ENCODE measurements around the gene EMILIN3.

The EMILIN3 gene

GRCh38 chr20:41398408-41398807, 31.8 kb upstream of the EMILIN3 start:
- TF ChIP-seq RARB (CRISPR knock-in tag; IDR thresholded peaks at IDR 0.05) (no peak), ISL1 (CRISPR knock-in tag; IDR thresholded peaks at IDR 0.05) (no peak), PATZ1 (CRISPR knock-in tag; IDR thresholded peaks at IDR 0.05; ENCODE audit: borderline replicate concordance) (no peak), CSRNP3 (CRISPR knock-in tag; IDR thresholded peaks at IDR 0.05) (no peak), TSHZ2 (CRISPR knock-in tag; IDR thresholded peaks at IDR 0.05) (no peak), PPARA (CRISPR knock-in tag; IDR thresholded peaks at IDR 0.05; ENCODE audit: borderline replicate concordance) (no peak), GLIS3 (CRISPR knock-in tag; IDR thresholded peaks at IDR 0.05) (no peak)
- no peak; the same call in 2 of the 3 replicates for ATAC-seq

- ATAC-seq: no peak; the same call in 2 of the 3 replicates
- TF ChIP-seq POU6F1 (CRISPR knock-in tag; IDR thresholded peaks at IDR 0.05; ENCODE audit: borderline replicate concordance, low read depth): no peak
- no peak for TF ChIP-seq ZNF565 (CRISPR knock-in tag; conservative IDR thresholded peaks at IDR 0.05; ENCODE audit: low read depth)
- no peak for TF ChIP-seq RARB (CRISPR knock-in tag; IDR thresholded peaks at IDR 0.05)
- no peak for TF ChIP-seq ZNF8 (CRISPR knock-in tag; IDR thresholded peaks at IDR 0.05)
Measured at GRCh38 chr20:41395667-41396664, 29.3 kb upstream of the EMILIN3 start.

GRCh38 chr20:41394931-41395666, 28.5 kb upstream of the EMILIN3 start:
- TF ChIP-seq GLIS3 (CRISPR knock-in tag; IDR thresholded peaks at IDR 0.05) (no peak), ESRRG (CRISPR knock-in tag; IDR thresholded peaks at IDR 0.05) (no peak), TOX (CRISPR knock-in tag; IDR thresholded peaks at IDR 0.05; ENCODE audit: borderline replicate concordance) (no peak), SNAI2 (CRISPR knock-in tag; IDR thresholded peaks at IDR 0.05) (no peak), OSR1 (CRISPR knock-in tag; IDR thresholded peaks at IDR 0.05) (no peak), ZNF70 (CRISPR knock-in tag; IDR thresholded peaks at IDR 0.05) (no peak), ARNTL (CRISPR knock-in tag; IDR thresholded peaks at IDR 0.05; ENCODE audit: borderline replicate concordance, low read depth) (no peak), ZC3H10 (CRISPR knock-in tag; IDR thresholded peaks at IDR 0.05) (no peak), PATZ1 (CRISPR knock-in tag; IDR thresholded peaks at IDR 0.05; ENCODE audit: borderline replicate concordance) (no peak), PPARA (CRISPR knock-in tag; IDR thresholded peaks at IDR 0.05; ENCODE audit: borderline replicate concordance) (no peak), ZFP3 (CRISPR knock-in tag; IDR thresholded peaks at IDR 0.05) (no peak), TSHZ2 (CRISPR knock-in tag; IDR thresholded peaks at IDR 0.05) (no peak), RARB (CRISPR knock-in tag; IDR thresholded peaks at IDR 0.05) (no peak), TCF4 (CRISPR knock-in tag; IDR thresholded peaks at IDR 0.05; ENCODE audit: borderline replicate concordance) (no peak), BACH2 (CRISPR knock-in tag; IDR thresholded peaks at IDR 0.05; ENCODE audit: borderline replicate concordance) (no peak)
- ATAC-seq: no peak
